CD14-positive monocyte (primary cell): ENCODE measurements around the gene ZMAT2. TPM values are rescaled to one million over a fixed set of nuclear protein-coding genes. Genes with fewer than 3 reads are reported as not detected.
A peak's percentile ranks its signal among the peaks of the same experiment; 100 is the strongest.

Experiments used
- DNase-seq, 3 donors: peaks; one replicate each; pipeline ENCODE4 v3.0.0-alpha.2; 2011 to 2022
- H2AFZ ChIP-seq: 2 replicates; pipeline ENCODE4 v1.6.0; 2012; ENCODE audit warnings: mild to moderate bottlenecking, low read depth, low read length, inconsistent platforms; ENCODE audit not compliant: insufficient read depth, poor library complexity, severe bottlenecking
- H3K27ac ChIP-seq, 2 donors: 1 replicate in 1 of 2; 2 replicates in 1 of 2; pipeline ENCODE4 v1.5.1; 2012 to 2013; ENCODE audit warnings: low read length in 2 of 2, control low read depth in 1 of 2, inconsistent platforms in 1 of 2, low read depth in 1 of 2, mild to moderate bottlenecking in 1 of 2
- H3K27me3 ChIP-seq, 2 donors: one replicate each; pipeline versions ENCODE4 v1.6.0 to v1.6.1; 2011 to 2013; ENCODE audit warnings: low read length in 2 of 2; ENCODE audit not compliant: control insufficient read depth in 2 of 2, insufficient read depth in 2 of 2
- H3K36me3 ChIP-seq, 2 donors: replicated peaks in 1 of 2; 1 replicate in 1 of 2; 2 replicates in 1 of 2; pipeline versions ENCODE4 v1.5.1 to v1.6.1; 2012 to 2013; ENCODE audit warnings: low read length in 2 of 2, control low read depth in 1 of 2, inconsistent platforms in 1 of 2, mild to moderate bottlenecking in 1 of 2; ENCODE audit not compliant: insufficient read depth in 2 of 2, control insufficient read depth in 1 of 2
- H3K4me1 ChIP-seq, 2 donors: 1 replicate in 1 of 2; 2 replicates in 1 of 2; pipeline versions ENCODE4 v1.5.1 to v1.6.1; 2012 to 2013; ENCODE audit warnings: low read length in 2 of 2, control low read depth in 1 of 2, inconsistent platforms in 1 of 2, mild to moderate bottlenecking in 1 of 2, moderate library complexity in 1 of 2; ENCODE audit not compliant: insufficient read depth in 2 of 2, control insufficient read depth in 1 of 2
- H3K4me2 ChIP-seq: replicated peaks from 2 replicates; pipeline ENCODE3; 2012; ENCODE audit warnings: low read length, moderate library complexity, mild to moderate bottlenecking; ENCODE audit not compliant: poor library complexity, severe bottlenecking; ENCODE audit errors: extremely low read depth
- H3K4me3 ChIP-seq, 3 experiments: fragments of 200-600 bp in 1 of 3; sonication (generic) in 1 of 3; replicated peaks in 1 of 3; 1 replicate in 2 of 3; 2 replicates in 1 of 3; pipeline ENCODE4 v1.5.1; 2011 to 2013; ENCODE audit warnings: low read length in 3 of 3, mild to moderate bottlenecking in 3 of 3, control low read depth in 2 of 3, low read depth in 2 of 3, inconsistent platforms in 1 of 3, moderate library complexity in 1 of 3
- H3K79me2 ChIP-seq: 2 replicates; pipeline ENCODE4 v1.6.0; 2012; ENCODE audit warnings: mild to moderate bottlenecking, control low read depth, inconsistent platforms, low read length, moderate library complexity; ENCODE audit not compliant: insufficient read depth
- H3K9ac ChIP-seq: 2 replicates; pipeline ENCODE4 v1.6.0; 2017; ENCODE audit warnings: low read length, mild to moderate bottlenecking; ENCODE audit not compliant: insufficient read depth, poor library complexity, severe bottlenecking
- H3K9me3 ChIP-seq, 2 donors: replicated peaks in 1 of 2; 1 replicate in 1 of 2; 2 replicates in 1 of 2; pipeline versions ENCODE4 v1.5.1 to v1.6.1; 2012 to 2013; ENCODE audit warnings: low read length in 2 of 2, control low read depth in 1 of 2; ENCODE audit not compliant: control insufficient read depth in 1 of 2, insufficient read depth in 1 of 2
- H4K20me1 ChIP-seq: 2 replicates; pipeline ENCODE4 v1.6.0; 2012; ENCODE audit warnings: mild to moderate bottlenecking, low read length, control low read depth, moderate library complexity; ENCODE audit not compliant: insufficient read depth
- H3K27ac Mint-ChIP-seq, 7 donors: one replicate each; pipeline ENCODE4 v1.8.0; 2020; ENCODE audit warnings: mild to moderate bottlenecking in 7 of 7, mixed read lengths in 7 of 7, moderate library complexity in 6 of 7, inconsistent platforms in 2 of 7
- H3K27me3 Mint-ChIP-seq, 3 donors: one replicate each; pipeline ENCODE4 v1.8.0; 2021 to 2022; ENCODE audit warnings: low read depth in 3 of 3, mild to moderate bottlenecking in 3 of 3, mixed read lengths in 3 of 3, moderate library complexity in 3 of 3, inconsistent platforms in 1 of 3
- H3K36me3 Mint-ChIP-seq, 2 donors: one replicate each; pipeline ENCODE4 v1.8.0; 2020; ENCODE audit warnings: mixed read lengths in 2 of 2, inconsistent platforms in 1 of 2, mild to moderate bottlenecking in 1 of 2
- H3K4me1 Mint-ChIP-seq: one replicate; pipeline ENCODE4 v1.8.0; 2020; ENCODE audit warnings: mild to moderate bottlenecking, mixed read lengths
- H3K4me3 Mint-ChIP-seq, 2 donors: one replicate each; pipeline ENCODE4 v1.8.0; 2020; ENCODE audit warnings: mild to moderate bottlenecking in 2 of 2, mixed read lengths in 2 of 2, moderate library complexity in 1 of 2
- H3K9me3 Mint-ChIP-seq, 7 donors: one replicate each; pipeline ENCODE4 v1.8.0; 2020 to 2022; ENCODE audit warnings: mixed read lengths in 7 of 7, mild to moderate bottlenecking in 6 of 7, moderate library complexity in 6 of 7, inconsistent platforms in 2 of 7
- WGBS: methylation state at CpG from one replicate; pipeline ENCODE4 v1.1.5; 2013; ENCODE audit warnings: missing lambda C conversion rate; ENCODE audit not compliant: insufficient coverage; 5-methylcytosine and 5-hydroxymethylcytosine counted together
- intact Hi-C, 2 donors: fragments of 100-400 bp; cut with micrococcal nuclease; formaldehyde crosslinking; loops; one replicate each; pipeline versions ENCODE4 v1.15.0 to v1.15.1; 2023
- polyA plus RNA-seq, 3 donors: library from polyadenylated mRNA; depleted of rRNA in 1 of 3; unstranded in 2 of 3; stranded (reverse) in 1 of 3; fragments of 300-500 nt in 2 of 3; fragments of >200 nt in 1 of 3; fragmentation: Illumina TruSeq in 2 of 3; gene quantifications; 1 replicate in 2 of 3; 2 replicates in 1 of 3; pipeline ENCODE4 v1.2.3, GENCODE V29; 2012 to 2021
- TF ChIP-seq, protein P1 (sequence below): fragments of 200-600 bp; IDR thresholded peaks from one replicate; pipeline ENCODE4 v1.8.0; 2022; ENCODE audit warnings: antibody characterized with exemption, mild to moderate bottlenecking

Gene ZMAT2
- polyA plus RNA-seq, 3 donors, result 22.5 to 59.5 (median 52.5) TPM

DNA sequence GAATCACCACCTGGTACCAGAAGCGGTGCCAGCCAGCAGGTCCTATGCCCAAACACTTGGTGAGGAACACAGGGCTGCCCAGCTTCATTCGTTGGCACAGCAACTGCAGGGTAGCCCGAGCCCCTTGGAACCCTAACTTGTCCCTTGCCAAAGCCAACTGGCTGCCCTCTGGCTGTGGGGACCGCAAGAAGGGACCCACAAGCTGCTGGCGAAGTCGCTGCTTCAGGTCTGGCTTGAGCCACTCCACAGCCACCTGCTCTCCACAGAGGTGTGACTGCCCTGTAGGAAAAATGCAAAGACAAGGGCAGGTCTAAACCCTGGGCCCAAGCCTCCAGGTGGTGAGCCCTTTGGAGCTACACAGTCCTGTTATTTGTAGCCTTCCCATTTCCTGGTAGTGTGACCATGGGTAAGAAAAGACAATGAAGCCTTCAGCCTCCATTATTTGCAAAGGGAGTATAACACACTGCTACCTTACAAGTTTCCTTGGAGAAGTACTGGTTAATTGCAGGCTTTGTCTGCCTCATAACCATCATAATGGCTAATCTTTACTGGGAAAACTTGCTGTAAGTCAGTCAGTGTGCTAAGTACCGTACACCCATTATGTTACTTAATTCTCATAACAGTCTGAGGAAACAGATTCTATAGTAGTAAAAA, 28.6 kb upstream of the ZMAT2 start:
- WGBS, result 100% methylated on average over 3 of the region's 7 CpGs
- DNase-seq, result no peak
- TF ChIP-seq, protein P1, sequence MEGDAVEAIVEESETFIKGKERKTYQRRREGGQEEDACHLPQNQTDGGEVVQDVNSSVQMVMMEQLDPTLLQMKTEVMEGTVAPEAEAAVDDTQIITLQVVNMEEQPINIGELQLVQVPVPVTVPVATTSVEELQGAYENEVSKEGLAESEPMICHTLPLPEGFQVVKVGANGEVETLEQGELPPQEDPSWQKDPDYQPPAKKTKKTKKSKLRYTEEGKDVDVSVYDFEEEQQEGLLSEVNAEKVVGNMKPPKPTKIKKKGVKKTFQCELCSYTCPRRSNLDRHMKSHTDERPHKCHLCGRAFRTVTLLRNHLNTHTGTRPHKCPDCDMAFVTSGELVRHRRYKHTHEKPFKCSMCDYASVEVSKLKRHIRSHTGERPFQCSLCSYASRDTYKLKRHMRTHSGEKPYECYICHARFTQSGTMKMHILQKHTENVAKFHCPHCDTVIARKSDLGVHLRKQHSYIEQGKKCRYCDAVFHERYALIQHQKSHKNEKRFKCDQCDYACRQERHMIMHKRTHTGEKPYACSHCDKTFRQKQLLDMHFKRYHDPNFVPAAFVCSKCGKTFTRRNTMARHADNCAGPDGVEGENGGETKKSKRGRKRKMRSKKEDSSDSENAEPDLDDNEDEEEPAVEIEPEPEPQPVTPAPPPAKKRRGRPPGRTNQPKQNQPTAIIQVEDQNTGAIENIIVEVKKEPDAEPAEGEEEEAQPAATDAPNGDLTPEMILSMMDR, result no peak
- no peak overlapping the region for H3K4me3 Mint-ChIP-seq
- H3K36me3 ChIP-seq, result peaks cover 74 to 99% of the 10 kb centered on the region in 2 donors
- H3K9me3 ChIP-seq, result no peaks in the 10 kb centered on the region
- intact Hi-C loops, result no loop called here
- H4K20me1 ChIP-seq, result peaks cover 33% of the 10 kb centered on the region
- H3K27ac ChIP-seq, result no peak overlapping the region
- peaks cover 0 to 5% (median 0%) of the 10 kb centered on the region in 7 donors for H3K9me3 Mint-ChIP-seq
- H3K27me3 Mint-ChIP-seq, result peaks cover 0 to 2% (median 2%) of the 10 kb centered on the region in 3 donors
- no peak overlapping the region for H3K4me3 ChIP-seq
- H3K79me2 ChIP-seq, result peaks cover 16% of the 10 kb centered on the region
- peak overlapping the region in 1 of 7 donors; percentile 15 for H3K27ac Mint-ChIP-seq
- no peak overlapping the region for H2AFZ ChIP-seq
- no peaks in the 10 kb centered on the region for H3K27me3 ChIP-seq
- H3K4me1 ChIP-seq, result no peaks in the 10 kb centered on the region
- H3K9ac ChIP-seq, result no peak overlapping the region
- peaks cover 79 to 96% of the 10 kb centered on the region in 2 donors for H3K36me3 Mint-ChIP-seq
- no peak overlapping the region for H3K4me2 ChIP-seq
- peaks cover 10% of the 10 kb centered on the region for H3K4me1 Mint-ChIP-seq

DNA sequence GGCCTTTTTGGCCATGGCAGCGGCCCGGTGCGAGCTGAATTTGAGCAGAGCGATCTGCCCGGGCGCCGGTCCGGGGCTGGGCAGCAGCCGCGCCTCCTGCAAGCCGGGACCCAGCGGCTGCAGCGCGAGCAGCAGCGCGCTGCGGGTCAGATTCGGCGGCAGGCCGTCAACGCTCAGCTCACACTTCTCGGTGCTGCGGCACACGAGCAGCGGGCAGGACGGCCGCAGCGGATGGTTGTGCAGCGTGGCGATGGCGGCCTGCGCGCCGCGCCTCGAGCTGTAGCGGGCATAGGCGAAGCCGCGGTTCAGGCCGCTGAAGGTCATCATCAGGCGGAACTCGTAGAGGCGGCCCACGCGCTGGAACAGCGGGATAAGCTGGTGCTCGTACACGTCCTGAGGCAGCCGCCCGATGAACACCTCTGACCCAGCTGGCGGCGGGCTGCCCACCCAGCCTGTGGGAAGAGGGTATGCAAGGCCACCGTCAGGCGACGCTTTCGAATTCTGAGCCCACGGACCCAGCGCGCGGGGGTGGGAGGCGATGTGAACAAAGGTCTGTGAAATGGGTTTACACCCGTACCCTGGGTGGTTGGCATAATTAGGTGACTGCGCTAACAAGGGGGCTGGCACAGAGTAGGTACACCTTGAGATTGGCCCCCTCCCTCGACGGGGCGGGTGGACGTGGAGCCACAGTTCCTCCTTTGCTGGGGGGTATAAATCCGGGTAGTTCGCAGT, 27.6 kb upstream of the ZMAT2 start:
- 97% methylated on average over 67 of the region's 70 CpGs for WGBS
- Histone ChIP-seq H3K36me3 (peaks cover 82 to 99% of the 10 kb centered on the region in 2 donors), H3K4me3 (no peak overlapping the region), H3K27ac (no peak overlapping the region), H3K9me3 (no peaks in the 10 kb centered on the region), H2AFZ (no peak overlapping the region), H4K20me1 (peaks cover 22% of the 10 kb centered on the region), H3K27me3 (no peaks in the 10 kb centered on the region), H3K4me1 (no peaks in the 10 kb centered on the region), H3K79me2 (peaks cover 6% of the 10 kb centered on the region), H3K4me2 (no peak overlapping the region), H3K9ac (no peak overlapping the region)
- H3K27ac Mint-ChIP-seq, result peak overlapping the region in 1 of 7 donors; percentile 31
- no peak overlapping the region for H3K4me3 Mint-ChIP-seq
- peak in 2 of 3 donors; percentile 15 to 18 for DNase-seq
- H3K4me1 Mint-ChIP-seq, result peaks cover 3% of the 10 kb centered on the region
- intact Hi-C loops, result no loop called here
- peaks cover 0 to 2% (median 2%) of the 10 kb centered on the region in 3 donors for H3K27me3 Mint-ChIP-seq
- TF ChIP-seq, protein P1, result no peak
- peaks cover 83 to 99% of the 10 kb centered on the region in 2 donors for H3K36me3 Mint-ChIP-seq
- peaks cover 0 to 5% (median 0%) of the 10 kb centered on the region in 7 donors for H3K9me3 Mint-ChIP-seq
